Measurements from ENCODE around the gene DOCK3.

Gene DOCK3

GRCh38 chr3:51395493-51396213 is 720.9 kb downstream of the DOCK3 start:
- DNase-seq (ENCODE audit: low read depth in 4 of 4, low spot score in 1 of 4), result no peak

GRCh38 chr3:51396401-51396800 is 721.7 kb downstream of the DOCK3 start:
- DNase-seq (ENCODE audit: low read depth in 4 of 4, low spot score in 1 of 4), result no peak

- DNase-seq (ENCODE audit: low read depth in 4 of 4, low spot score in 1 of 4), result no peak
Observed at GRCh38 chr3:51397392-51397791, 722.7 kb downstream of the DOCK3 start.

GRCh38 chr3:51398595-51399310 is 724.0 kb downstream of the DOCK3 start:
- no peak for DNase-seq (ENCODE audit: low read depth in 4 of 4, low spot score in 1 of 4)

GRCh38 chr3:51400166-51400565 is 725.4 kb downstream of the DOCK3 start:
- no peak for DNase-seq (ENCODE audit: low read depth in 4 of 4, low spot score in 1 of 4)

GRCh38 chr3:51401735-51402134 is 727.0 kb downstream of the DOCK3 start:
- no peak for DNase-seq (ENCODE audit: low read depth in 4 of 4, low spot score in 1 of 4)

GRCh38 chr3:51403675-51404074 is 728.9 kb downstream of the DOCK3 start:
- no peak for DNase-seq (ENCODE audit: low read depth in 4 of 4, low spot score in 1 of 4)

GRCh38 chr3:51408021-51408420 is 733.3 kb downstream of the DOCK3 start:
- DNase-seq (ENCODE audit: low read depth in 4 of 4, low spot score in 1 of 4), result no peak

- no peak for DNase-seq (ENCODE audit: low read depth in 4 of 4, low spot score in 1 of 4)
Observed at GRCh38 chr3:51408813-51409212, 734.1 kb downstream of the DOCK3 start.

- DNase-seq (ENCODE audit: low read depth in 4 of 4, low spot score in 1 of 4), result no peak
Observed at GRCh38 chr3:51422211-51422610, 747.5 kb downstream of the DOCK3 start.

- no peak for DNase-seq (ENCODE audit: low read depth in 4 of 4, low spot score in 1 of 4)
Observed at GRCh38 chr3:51426921-51427320, 752.2 kb downstream of the DOCK3 start.

- no peak for DNase-seq (ENCODE audit: low read depth in 4 of 4, low spot score in 1 of 4)
Observed at GRCh38 chr3:51429138-51429537, 754.4 kb downstream of the DOCK3 start.
